HG02938 (cell line): ENCODE data around the gene UBAC2.

Source experiments
- ATAC-seq: cut with Tn5 transposase; IDR thresholded peaks from one replicate; pipeline ENCODE4 v1.9.1; 2021; ENCODE audit warnings: mild to moderate bottlenecking, moderate library complexity; ENCODE audit not compliant: unreplicated experiment

Gene UBAC2

GRCh38 chr13:99373436-99373835 is 172.8 kb downstream of the UBAC2 start:
- ATAC-seq, result no peak

DNA sequence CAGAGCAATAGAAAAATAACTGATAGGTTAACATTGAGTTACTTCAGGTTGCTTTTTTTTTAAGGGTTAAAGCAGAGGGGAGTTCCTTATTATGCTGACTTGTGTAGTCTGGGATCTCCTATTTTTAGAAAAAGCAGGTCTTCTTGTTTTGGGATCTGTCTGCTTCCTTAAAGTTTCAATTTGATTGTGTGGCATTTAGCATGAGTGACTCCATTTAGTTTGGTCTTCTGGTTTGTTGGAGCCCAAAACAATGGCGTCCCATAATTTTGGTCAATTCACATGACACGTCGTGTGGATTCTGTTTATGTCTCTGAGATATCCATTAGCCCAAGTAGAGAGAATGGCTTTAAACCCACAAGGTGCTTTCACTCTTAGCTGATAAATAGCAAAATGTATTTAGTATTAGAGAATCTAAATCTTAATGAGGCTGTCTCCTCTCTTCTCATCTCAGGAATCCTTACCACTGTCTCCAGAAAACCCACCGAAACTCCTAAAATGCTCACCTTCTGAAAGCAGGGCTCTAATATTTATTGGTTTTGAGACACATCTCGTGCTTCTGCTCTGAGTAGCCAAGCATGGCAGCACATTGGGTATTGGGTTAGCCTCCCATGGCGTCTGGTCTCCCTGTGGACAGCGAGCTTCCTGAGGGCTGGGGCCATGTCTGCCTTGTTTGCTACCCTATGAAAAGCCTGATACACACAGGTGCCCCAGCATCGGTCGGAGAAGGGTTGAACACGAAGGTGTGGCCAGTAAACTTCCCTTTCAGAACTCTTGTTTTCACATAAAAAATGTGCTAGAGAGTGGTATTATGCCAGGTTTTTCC is 173.7 kb downstream of the UBAC2 start:
- peak; percentile 42 for ATAC-seq

DNA sequence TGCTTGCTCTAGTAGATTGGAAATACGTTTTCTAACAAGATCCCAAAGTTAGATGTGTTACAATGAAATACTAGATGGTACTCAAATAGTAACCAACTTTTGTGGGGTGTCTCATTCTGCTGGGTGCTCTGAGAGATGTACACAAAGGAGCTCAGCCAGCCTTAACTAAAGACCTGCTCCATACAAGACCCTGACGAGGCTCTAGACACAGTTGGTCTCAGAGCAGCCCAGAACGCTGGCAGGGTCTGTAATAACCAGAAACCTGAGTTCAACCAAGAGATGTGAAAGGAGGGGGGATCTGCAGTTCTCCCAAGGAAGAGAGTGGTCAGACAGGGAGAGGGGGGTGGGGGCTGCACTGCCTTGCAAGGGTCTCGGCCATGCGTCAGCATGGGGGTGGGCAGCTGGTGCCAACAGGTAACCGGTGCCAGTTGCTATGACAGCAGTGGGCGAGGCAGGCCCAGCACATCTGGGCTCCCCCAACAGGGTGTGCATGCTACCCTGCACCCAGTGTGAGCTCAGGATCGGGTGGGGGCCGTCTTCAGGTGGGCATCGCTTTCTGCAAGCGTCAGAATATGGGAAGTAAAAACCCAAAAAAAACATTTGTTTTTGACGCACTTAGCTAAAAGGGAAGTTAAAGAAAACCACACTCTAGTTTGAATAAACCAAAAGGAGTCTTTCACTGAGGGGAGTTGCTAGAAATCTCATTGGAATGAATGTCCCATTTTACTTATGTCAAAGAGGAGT is 174.5 kb downstream of the UBAC2 start:
- ATAC-seq, result peak; percentile 38

DNA sequence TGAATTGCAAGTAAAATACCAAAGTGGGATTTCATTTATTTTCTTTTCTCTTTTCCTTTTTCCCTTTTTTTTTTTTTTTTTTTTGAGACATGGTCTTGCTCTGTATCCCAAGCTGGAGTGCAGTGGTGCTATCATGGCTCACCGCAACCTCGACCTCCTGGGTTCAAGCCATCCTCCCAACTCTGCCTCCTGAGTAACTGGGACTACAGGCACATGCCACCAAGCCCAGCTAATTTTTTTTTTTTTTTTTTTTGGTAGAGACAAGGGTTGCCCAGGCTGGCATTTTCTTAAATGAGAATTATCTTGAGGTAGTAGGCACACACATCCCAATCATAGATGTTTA is 175.1 kb downstream of the UBAC2 start:
- no peak for ATAC-seq

DNA sequence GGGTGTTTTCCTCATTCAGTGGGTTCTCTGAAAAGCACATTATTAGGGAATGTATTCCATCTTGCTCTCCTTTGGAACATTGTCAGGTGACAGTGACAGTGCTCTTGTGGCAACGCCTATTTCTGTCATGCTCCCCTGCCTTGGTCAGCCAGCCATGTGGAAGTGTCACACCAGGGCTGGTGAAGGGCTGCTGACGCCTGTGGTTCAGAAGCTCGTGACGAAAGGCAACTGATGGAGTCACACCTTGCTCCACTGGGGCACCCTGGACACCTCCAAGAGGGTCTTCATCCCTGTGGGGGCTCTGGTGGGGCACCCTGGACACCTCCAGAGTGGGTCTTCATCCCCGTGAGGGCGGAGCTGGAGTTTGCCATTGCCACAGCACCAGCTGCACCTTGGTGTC is 175.5 kb downstream of the UBAC2 start:
- ATAC-seq, result peak; percentile 60

DNA sequence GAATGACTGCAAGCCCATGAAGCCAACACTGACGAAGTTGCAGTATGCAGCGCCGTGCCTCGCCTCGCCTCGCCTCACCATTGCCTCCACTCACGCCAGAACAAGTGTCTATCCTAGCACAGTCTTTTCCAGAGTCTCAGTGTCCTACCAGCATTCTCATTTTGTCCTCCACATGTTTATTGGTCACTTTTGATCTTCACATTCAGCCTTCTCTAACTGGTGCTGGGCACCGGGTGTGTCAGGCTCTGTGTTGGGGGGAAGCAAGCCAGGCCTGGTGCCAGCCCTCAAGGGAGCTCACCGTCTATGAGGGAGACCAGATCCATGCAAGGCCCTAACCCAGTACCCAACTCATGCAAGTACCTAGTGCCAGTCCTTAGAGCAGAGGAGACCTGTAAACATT is 176.3 kb downstream of the UBAC2 start:
- ATAC-seq, result no peak

DNA sequence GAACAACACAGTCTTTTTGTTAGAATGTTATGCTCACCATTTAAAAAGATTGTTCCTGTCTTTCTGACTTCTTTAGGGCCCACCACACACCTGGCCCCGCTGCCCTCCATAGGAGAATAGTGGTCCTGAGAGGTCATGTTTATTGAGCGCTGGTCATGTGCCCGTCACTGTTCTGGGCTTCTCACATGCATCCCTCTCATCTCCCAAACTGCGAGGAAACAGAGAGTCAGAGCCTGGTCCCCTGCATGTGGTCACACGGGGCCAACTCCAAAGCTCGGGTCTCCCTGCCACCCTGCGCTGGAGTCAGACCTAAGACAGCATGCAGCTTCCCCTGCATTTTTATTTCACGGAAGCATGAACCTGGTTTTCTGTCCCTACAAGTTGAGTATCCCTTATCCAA is 177.0 kb downstream of the UBAC2 start:
- ATAC-seq, result no peak

DNA sequence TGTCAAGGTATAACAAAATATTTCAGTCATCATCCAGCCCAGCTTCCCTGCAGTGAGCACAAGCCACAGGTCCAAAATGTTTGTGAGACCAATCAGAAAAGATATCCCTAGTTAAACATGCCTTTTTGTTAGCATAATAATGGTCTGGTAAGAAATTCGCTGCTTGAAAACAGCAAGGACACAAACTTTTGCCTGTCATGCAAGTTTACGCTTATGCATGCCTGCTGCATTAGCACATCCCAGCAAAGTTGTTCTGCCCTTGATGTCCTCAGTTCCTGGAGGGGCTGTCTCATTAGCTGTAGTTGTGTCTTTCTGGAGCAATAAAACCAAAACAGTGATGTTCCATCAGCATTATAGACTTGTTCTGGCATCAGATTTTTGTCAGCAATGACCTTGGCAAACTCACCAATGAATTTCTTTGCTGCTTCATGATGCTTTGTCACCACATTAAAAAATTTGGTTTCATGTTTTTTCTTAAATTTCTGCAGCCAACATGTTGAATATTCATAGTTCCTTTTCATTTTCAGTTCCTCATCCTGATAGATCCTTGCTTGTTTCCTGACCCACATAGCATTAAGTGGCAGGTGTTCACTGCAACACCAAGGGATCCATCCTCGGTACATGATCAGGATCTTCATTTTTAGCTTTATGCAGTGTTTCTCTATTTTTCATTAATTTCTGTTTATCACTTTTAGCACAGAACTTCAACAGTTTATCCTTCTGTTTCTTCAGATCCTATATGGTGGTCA is 178.5 kb downstream of the UBAC2 start:
- no peak for ATAC-seq

GRCh38 chr13:99379856-99380801 is 179.5 kb downstream of the UBAC2 start:
- ATAC-seq, result no peak

- ATAC-seq, result no peak
Measured at GRCh38 chr13:99380921-99381645, 180.4 kb downstream of the UBAC2 start.

GRCh38 chr13:99381766-99382165 is 181.1 kb downstream of the UBAC2 start:
- ATAC-seq, result no peak

DNA sequence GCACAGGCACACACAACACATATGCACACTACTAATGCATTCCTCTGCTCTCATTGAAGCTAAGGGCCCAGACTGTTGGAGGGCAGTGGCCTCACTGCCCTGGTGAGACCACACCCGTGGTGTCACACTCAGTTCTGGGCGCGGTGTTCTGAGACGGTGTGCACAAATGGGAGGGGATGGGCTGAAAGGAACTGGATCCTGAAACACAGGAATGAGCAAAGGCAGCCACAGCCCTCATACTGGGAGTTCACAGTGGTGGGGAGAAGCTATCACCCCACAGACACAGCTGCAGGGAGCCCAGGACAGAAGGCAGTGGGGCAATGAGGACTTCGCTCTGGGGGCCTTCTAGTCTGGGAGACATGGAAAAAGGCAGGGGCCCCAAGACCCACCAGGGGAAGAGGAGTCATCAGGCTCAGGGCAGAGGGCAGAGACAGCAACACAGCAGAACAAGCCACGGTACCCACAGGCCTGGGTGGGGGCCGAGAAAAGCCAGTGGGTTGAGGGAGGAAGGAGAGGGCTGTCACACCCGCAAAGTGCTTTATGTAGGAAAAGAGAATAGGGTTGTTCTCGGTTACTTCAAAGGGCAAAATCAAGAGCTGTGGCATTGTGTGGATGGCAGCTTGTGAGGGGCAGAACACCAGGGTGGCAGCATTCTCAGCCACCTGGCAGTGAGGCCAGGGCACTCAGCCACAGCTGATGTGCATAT is 181.9 kb downstream of the UBAC2 start:
- no peak for ATAC-seq

DNA sequence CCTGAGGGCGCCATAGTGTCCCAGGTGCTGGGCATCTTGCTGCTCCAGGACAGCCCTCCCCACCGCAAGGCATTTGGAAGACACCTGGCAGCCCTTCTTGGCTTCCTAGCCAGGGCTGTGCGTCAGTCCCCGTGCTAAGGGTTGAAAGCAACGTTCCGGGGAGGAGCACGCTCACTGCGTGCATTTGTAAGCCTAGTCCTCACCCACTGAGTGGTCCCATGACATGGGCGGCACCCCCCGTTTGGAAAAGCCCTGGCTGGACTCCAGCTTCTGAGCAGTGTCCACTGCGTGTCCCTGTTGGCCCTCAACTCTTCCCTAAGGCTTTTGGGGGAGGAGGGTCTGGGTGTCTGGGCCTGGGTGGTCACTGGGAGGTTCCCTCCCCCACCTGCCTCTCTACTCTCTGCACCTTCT is 182.9 kb downstream of the UBAC2 start:
- no peak for ATAC-seq

GRCh38 chr13:99383946-99384345 is 183.3 kb downstream of the UBAC2 start:
- no peak for ATAC-seq

GRCh38 chr13:99384468-99384867 is 183.8 kb downstream of the UBAC2 start:
- no peak for ATAC-seq

GRCh38 chr13:99385161-99385560 is 184.5 kb downstream of the UBAC2 start:
- no peak for ATAC-seq

GRCh38 chr13:99385940-99386339 is 185.3 kb downstream of the UBAC2 start:
- no peak for ATAC-seq

- no peak for ATAC-seq
Measured at GRCh38 chr13:99386495-99386894, 185.8 kb downstream of the UBAC2 start.
